Endothelial cell (in vitro differentiated cells): ENCODE results near the gene MYCBP2. TPM values are rescaled to one million over a fixed set of nuclear protein-coding genes. Genes with fewer than 3 reads are reported as not detected.

ENCODE experiments used
- DNase-seq: peaks from one replicate; pipeline ENCODE4 v3.0.0; 2021; ENCODE audit warnings: low spot score
- H3K27ac Mint-ChIP-seq: one replicate; pipeline ENCODE4 v1.8.0; 2021; ENCODE audit warnings: mixed read lengths, inconsistent platforms; ENCODE audit not compliant: unreplicated experiment
- H3K27me3 Mint-ChIP-seq: one replicate; pipeline ENCODE4 v1.8.0; 2021; ENCODE audit warnings: mild to moderate bottlenecking, moderate library complexity, mixed read lengths, inconsistent platforms; ENCODE audit not compliant: unreplicated experiment
- H3K36me3 Mint-ChIP-seq: one replicate; pipeline ENCODE4 v1.8.0; 2021; ENCODE audit warnings: mild to moderate bottlenecking, low read depth, mixed read lengths, inconsistent platforms; ENCODE audit not compliant: unreplicated experiment
- H3K4me1 Mint-ChIP-seq: one replicate; pipeline ENCODE4 v1.8.0; 2021; ENCODE audit warnings: mild to moderate bottlenecking, mixed read lengths, inconsistent platforms; ENCODE audit not compliant: unreplicated experiment
- H3K4me3 Mint-ChIP-seq: one replicate; pipeline ENCODE4 v1.8.0; 2021; ENCODE audit warnings: mild to moderate bottlenecking, mixed read lengths, inconsistent platforms; ENCODE audit not compliant: unreplicated experiment
- H3K9me3 Mint-ChIP-seq: one replicate; pipeline ENCODE4 v1.8.0; 2021; ENCODE audit warnings: mixed read lengths, inconsistent platforms; ENCODE audit not compliant: unreplicated experiment
- CTCF ChIP-seq: fragments of 200-600 bp; sonication (generic); IDR thresholded peaks from one replicate; pipeline ENCODE4 v1.5.0; 2021; ENCODE audit warnings: antibody characterized with exemption; ENCODE audit not compliant: unreplicated experiment
- total RNA-seq: library from RNA; stranded (reverse); fragmentation: NEBNext Ultra II Directional; extraction: Animal tissue kit (Norgen Biotek cat#: 25700); gene quantifications from one replicate; pipeline ENCODE4 v1.2.1, GENCODE V29; 2021; ENCODE audit not compliant: unreplicated experiment

MYCBP2 gene
- total RNA-seq, 1 donor from 2014 or later, result 94.7 TPM

DNA sequence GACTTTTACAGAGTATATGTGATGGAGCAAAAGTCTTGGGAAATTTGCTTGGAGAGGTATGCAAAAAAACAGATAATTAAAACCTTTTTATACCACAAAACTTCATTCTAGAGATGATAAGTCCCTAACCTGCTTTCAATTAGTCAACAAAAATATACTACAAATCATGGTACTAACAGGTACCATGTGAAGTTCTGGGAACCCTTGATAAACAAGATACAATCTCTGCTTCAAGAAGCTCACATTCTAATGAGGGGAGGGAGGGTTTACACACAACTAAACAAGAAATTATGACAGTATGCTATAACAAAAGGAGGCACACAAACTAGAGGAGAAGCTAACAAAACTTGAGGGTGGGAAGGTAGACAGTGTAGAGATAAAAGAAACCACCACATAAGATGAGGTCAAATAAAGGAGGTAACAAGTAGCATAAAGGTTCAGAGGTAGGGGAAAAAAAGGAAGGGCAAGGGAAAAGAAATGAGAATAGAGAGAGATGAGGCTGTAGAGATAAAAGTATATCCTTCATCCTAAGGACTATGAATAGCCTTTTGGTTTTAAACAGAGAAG is 91.4 kb downstream of the MYCBP2 start:
- H3K36me3 Mint-ChIP-seq, result no peaks in the 10 kb centered on the region
- no peaks in the 10 kb centered on the region for H3K27me3 Mint-ChIP-seq
- H3K27ac Mint-ChIP-seq, result no peak overlapping the region
- H3K4me3 Mint-ChIP-seq, result no peak overlapping the region
- H3K4me1 Mint-ChIP-seq, result no peaks in the 10 kb centered on the region
- H3K9me3 Mint-ChIP-seq, result no peaks in the 10 kb centered on the region
- no peak for TF ChIP-seq CTCF
- DNase-seq, result no peak

- H3K4me1 Mint-ChIP-seq, result no peaks in the 10 kb centered on the region
- H3K27ac Mint-ChIP-seq, result no peak overlapping the region
- no peak for DNase-seq
- H3K9me3 Mint-ChIP-seq, result no peaks in the 10 kb centered on the region
- H3K27me3 Mint-ChIP-seq, result no peaks in the 10 kb centered on the region
- no peak for TF ChIP-seq CTCF
- H3K36me3 Mint-ChIP-seq, result no peaks in the 10 kb centered on the region
- no peak overlapping the region for H3K4me3 Mint-ChIP-seq
Measured at GRCh38 chr13:77233159-77233558, 93.7 kb downstream of the MYCBP2 start.

DNA sequence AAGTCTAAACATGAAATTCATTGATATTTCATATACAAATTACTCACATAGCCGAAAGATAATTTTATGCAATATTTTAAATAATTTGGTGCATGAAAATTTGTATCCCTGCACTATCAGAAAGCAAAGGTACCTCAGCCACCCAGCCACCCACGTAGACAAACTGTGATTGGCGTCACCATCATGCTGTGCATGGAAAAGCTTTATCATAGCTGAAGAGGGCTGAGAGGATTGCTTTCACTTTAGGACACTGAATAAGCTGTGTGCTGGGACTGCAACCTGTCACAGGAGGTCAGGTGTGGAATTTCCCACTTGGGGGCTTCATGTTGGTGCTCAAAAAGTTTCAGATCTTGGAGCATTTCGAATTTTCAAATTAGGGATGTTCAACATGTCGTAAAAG is 96.3 kb downstream of the MYCBP2 start:
- no peak for TF ChIP-seq CTCF
- Mint-ChIP-seq H3K4me1 (peaks cover 4% of the 10 kb centered on the region), H3K4me3 (no peak overlapping the region), H3K36me3 (no peaks in the 10 kb centered on the region), H3K27me3 (no peaks in the 10 kb centered on the region), H3K9me3 (no peaks in the 10 kb centered on the region), H3K27ac (no peak overlapping the region)
- DNase-seq, result no peak

- no peak overlapping the region for H3K27ac Mint-ChIP-seq
- H3K4me1 Mint-ChIP-seq, result peaks cover 7% of the 10 kb centered on the region
- no peaks in the 10 kb centered on the region for H3K27me3 Mint-ChIP-seq
- H3K4me3 Mint-ChIP-seq, result no peak overlapping the region
- DNase-seq, result no peak
- H3K9me3 Mint-ChIP-seq, result no peaks in the 10 kb centered on the region
- TF ChIP-seq CTCF, result no peak
- peaks cover 12% of the 10 kb centered on the region for H3K36me3 Mint-ChIP-seq
Measured at GRCh38 chr13:77225946-77226345, 100.9 kb downstream of the MYCBP2 start.

DNA sequence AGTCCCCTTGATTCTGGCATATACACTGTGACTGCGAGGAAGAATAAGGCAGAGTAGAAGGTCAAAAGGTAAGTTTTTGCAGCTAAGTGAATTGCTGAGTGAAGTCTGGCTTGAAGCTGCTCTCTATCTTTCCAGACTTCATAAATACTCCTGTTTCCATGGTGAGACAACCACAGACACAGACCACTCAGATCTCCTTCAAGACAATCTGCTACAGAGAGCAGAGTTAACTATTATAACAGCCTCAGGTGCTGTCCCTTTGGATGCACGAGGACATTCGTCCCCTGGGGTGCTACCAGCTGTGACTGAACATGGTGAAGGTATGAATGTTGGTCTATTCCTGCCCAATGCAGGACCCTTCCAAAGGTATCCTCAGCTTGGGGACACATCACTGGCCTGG is 104.0 kb downstream of the MYCBP2 start:
- peaks cover 7% of the 10 kb centered on the region for H3K4me1 Mint-ChIP-seq
- no peak overlapping the region for H3K27ac Mint-ChIP-seq
- no peaks in the 10 kb centered on the region for H3K9me3 Mint-ChIP-seq
- no peaks in the 10 kb centered on the region for H3K27me3 Mint-ChIP-seq
- TF ChIP-seq CTCF, result no peak
- no peak overlapping the region for H3K4me3 Mint-ChIP-seq
- DNase-seq, result no peak
- peaks cover 12% of the 10 kb centered on the region for H3K36me3 Mint-ChIP-seq
